Kidney tubule cell (primary cell): ENCODE results near the gene MYL3.

Experiments
- DNase-seq: peaks from one replicate; pipeline ENCODE4 v3.0.0-alpha.2; 2018; ENCODE audit warnings: low spot score

MYL3 gene

DNA sequence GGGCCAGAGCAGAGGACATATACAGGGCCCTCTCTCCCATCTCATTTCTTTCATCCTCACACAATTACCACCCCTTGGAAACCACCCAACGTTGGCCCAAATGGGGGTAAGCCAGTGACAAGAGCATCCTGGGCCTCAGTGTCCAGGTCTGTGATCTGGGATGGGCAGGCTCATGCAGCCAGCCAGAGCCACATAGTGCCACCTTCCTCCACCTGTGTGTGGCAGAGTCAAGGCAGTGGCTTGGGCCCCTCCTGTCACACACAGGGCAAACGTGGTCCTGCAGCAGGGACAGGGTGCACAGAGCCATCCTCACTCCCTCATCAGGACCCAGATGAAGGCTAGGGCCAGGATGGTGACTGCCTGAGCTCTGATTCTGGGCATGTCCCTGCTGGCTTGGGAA, 2.3 kb upstream of the MYL3 start:
- no peak for DNase-seq

DNA sequence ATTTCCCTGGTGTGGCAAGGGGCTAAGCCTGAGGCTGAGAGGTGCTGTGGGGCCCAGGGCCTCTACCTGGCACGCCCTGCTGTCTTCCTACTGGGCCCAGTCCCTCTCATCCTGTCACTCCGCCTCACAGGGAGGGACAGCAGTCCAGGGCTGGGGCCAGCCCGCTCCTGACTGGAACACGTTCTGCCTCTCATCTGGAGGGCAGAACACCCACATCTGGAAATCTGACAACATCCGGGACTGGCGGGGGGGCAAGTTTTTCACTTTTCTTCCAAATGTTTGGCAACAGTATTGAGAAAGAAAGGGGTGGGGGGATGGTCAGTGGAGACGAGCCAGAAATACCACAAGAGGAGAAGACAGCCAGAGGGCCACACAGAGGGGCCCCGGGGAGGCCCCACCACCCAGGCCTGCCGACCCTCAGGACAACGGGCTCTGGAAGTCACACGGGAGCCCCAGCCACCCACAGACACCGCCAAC, 1.8 kb upstream of the MYL3 start:
- no peak for DNase-seq

DNA sequence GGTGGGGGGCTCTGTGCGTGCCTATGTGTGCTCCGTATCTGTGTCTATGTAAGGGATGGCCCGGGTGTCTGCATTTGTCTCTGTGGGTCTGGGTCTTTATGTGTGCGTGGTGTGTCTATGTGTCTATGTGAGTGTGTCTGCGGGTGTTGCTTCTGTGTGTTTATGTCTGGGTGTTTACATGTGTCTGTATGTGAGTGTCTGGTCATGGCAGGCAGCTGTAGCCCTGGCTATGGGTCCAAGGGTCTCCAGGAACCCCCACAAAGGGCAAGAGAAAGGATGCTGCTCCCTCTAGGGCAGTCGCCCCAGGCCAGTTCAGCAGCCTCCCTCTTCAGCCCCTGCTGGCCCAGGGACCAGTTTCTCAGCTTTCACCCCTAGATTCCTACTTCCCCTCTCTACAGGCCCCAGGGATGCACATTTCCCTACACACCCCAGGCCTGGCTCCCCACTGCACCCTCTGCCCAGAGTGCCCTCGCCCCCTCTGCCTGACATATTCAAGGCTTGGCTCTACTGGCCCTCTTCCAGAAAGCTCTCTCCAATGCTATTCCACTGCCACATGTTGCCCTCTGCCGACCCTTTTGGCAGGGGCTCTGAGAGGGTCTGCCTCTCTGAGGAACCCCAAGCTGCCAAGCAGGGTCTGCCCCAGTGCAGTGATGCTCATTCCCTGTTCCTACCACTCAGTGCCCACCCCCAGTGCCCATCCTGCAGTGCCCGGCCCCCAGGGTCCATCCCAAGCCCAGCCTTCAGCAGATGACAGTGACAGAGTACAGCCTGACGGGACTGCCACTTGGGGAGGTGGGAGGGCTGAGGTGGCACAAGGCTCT, 1.0 kb upstream of the MYL3 start:
- DNase-seq: no peak

DNA sequence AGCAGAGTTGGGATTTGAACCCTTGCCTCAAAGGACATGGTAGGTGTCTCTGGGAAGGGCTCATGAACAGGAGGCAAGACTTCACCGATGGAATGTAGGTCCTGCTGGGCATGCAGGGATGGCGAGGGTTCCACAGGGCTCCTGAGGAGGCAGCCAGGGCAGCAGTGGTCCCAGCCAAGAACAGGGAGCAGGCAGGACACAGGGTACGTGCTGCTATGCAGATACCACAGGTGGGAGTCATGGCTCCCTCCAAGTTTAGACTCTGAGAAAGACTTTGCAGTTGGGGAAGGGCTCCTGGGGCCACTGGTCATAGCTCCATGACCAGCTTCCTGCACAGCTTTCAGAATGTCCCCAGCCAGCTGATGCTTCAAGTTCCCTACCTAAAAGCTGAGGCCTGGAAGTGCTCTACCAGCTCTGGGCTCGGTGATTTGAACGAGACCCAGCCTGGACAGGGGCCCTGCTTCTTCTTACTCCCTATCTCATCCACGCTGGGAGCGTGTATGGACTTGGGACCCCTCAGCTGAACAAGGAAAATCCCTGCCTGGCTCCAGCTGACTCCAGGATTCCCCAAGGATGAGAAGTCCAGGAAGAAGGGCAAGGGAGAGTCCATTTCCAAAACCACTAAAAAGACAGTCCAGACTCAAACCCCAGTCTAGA, 747 bp downstream of the MYL3 start:
- no peak for DNase-seq

DNA sequence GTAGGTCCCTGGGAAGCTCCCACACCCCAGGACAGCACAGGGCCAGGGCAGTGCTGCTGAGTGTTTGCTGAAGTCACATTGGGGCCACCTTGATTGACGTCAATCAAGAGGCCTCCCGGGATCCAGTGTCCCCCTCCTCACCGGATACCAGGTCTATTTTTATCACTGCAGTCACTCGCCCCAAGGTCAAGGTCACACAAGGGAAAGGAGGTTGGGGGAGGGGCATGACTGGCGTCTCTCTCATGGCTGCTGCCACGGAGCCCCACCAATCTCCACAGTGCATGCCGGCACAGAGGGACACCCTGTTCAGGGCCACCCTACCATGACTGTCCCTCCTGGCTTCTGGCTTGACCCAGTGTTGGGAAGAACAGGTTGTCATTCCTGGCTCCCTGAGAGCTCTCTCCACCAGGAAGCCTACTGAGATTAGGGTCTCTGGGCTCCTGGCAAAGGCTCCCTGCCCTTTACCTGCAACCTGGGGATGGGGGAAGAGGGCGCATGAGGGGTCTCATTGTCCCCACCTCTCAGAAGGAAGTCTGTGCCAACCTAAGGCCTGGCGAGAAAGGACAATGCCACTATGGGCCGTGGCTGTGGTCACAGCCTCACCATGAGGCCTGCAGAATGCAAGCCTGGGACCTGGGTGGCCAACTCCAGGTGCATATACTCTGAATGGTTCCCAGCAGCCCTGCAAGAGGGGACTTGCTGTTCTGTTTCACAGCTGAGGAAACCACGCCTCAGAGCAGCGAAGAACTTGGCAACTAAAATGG, 1.5 kb downstream of the MYL3 start:
- no peak for DNase-seq

DNA sequence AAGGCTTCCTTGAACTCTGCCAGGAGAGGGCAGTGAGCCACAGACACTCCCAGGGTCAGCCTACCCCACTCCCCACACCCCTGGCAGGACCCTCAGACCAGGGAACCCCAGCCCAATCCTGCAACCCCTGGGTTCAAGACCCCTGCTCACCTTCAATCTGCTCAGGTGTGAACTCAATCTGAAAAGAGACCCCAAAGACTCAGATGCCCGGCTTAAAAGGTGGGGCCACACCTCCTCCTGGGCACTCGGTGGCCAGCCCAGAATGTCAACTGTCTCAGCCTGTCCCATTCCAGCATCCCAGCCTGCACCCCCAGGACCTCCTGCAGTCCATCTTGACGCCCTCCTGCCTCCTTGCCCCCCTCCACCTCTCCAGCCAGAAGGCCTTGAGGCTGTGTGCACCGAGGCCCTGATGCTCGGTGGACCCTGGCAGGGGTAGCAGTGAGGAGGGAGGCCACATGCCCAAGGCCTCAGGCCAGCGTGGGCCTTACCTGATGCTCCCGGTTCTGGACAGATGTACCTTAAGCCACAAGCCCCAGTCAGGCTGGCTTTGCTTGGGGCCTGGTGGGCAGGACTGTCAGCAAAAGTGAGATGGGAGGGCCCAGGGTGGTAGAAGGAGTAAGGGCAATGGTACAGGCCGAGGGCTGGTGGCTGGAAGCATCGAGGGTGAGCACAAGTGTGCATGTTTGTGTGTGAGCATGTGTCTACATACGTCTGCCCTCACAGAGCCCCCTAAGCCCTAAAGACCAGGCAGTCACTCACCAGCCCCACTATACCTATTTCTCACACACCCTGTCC, 2.2 kb downstream of the MYL3 start:
- DNase-seq: no peak

DNA sequence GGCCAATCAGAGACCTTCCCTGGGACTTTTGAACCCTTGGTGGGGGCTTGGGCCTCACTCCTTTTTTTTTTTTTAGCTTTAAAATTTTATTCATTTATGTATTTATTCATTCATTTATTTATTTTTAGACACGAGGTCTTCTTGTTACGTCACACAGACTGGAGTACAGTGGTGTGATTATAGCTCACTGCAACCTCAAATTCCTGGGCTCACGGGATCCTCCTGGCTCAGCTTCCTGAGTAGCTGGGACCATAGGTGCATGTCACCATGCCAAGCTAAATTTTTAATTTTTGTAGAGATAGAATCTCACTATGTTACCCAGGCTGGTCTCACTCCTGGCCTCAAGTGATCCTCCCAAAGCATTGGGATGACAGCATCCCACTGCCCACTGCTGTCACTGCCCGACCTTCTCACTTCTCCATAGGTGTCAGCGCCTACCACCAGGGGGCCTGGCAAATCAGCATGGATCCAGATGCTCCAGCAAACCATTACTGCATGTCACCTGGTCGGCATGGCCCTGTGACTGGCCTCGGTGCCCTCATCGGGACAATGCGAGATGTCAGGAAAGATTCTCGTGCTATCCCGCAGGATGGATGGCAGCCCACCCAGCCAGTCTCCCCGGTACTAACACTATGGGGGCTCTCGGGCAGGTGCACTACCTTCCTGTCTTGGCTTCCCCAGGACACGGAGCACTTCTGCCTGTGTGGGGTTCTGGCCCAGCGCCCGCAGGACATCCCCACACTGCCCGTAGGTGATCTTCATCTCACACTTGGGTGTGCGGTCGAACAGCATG, 3.0 kb downstream of the MYL3 start:
- DNase-seq: peak; percentile 34

DNA sequence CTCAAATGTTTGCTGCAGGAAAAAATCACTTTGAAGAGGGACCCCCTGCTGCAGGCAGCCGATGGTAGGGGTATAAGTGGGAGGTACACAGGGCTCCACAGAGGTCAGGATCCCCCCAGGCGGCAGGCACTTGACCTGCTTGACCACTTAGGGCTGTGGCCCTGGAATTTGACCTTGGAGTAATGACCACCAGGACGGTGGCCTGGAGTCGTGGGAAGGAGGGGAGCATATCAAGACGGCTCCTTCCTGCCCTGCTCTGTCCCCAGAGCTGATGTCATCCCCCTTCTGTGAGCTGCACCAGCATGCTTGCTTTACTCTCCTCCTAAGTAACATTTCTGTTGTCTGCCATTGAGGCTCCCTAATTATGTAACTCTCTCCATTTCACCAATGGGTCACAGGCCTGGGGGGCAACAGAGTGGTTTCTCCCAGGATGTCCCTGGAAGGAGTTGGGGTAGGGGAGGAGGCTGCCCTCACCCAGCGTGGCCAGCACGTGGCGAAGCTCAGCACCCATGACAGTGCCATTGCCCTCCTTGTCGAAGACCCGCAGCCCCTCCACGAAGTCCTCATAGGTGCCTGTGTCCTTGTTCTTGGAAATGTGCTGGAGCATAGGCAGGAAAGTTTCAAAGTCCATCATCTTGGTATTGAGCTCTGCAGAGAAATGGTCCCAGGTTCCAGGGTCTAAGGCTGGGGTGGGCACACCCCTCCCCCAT, 4.1 kb downstream of the MYL3 start:
- DNase-seq: no peak

DNA sequence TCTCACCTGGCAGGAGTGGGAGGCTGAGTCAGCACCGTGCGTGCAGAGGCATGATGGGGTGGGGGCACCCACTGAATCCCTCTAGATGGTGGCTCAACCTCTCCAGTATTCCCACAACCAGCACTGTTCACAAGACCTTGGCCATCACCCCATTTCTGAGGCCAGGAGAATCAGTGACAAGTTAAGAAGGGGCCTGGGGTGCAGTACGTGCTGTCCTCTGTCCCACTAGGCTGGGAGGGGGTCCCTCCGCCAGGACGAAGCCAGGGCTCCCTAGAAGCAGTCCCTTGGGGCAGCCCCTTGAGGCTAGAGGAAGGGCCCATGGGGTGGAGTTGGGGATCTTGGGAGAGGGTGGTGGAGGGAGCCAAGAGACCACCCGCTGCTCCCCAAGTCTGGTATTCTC, 4.8 kb downstream of the MYL3 start:
- no peak for DNase-seq

DNA sequence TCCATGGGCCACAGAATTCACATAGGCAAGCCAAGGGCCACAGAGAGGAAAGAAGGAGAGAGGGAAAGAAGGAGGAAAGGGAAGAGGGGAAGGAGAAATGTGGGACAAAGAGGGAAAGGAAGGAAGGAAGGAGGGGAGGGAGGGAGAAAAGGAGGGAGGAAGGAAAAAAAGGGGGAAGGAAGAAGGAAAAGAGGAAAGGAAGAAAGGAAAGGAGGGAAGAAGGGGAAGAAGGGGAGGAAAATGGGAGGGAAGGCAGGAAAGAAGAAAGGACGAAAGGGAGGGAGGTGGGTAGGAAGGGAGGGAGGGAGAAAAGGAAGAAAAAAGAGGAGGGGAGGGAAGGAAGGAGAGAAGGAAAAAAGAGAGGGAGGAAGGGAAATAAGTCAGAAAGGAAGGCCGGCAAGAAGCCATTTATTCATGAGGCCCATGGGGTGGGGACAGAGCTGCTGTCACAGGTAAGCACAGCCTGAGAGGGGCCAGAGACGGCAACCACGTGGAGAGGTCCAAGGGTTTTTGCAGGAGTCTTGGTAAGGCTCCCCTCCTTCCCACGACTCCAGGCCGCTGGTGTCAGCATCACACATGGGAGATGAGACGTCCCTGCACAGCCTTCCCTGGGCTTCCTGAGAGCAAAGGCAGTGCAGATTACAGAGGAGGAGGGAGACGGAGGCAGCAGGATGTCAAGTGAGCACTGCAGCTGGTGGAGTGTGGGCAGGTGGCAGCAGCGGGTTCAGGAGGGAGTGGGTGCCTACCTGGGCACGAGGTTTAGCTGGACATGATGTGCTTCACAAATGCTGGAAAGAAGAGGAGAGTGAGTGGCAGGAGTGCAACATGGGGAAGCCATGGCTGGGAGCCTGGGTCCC, 5.5 kb downstream of the MYL3 start:
- DNase-seq: no peak

DNA sequence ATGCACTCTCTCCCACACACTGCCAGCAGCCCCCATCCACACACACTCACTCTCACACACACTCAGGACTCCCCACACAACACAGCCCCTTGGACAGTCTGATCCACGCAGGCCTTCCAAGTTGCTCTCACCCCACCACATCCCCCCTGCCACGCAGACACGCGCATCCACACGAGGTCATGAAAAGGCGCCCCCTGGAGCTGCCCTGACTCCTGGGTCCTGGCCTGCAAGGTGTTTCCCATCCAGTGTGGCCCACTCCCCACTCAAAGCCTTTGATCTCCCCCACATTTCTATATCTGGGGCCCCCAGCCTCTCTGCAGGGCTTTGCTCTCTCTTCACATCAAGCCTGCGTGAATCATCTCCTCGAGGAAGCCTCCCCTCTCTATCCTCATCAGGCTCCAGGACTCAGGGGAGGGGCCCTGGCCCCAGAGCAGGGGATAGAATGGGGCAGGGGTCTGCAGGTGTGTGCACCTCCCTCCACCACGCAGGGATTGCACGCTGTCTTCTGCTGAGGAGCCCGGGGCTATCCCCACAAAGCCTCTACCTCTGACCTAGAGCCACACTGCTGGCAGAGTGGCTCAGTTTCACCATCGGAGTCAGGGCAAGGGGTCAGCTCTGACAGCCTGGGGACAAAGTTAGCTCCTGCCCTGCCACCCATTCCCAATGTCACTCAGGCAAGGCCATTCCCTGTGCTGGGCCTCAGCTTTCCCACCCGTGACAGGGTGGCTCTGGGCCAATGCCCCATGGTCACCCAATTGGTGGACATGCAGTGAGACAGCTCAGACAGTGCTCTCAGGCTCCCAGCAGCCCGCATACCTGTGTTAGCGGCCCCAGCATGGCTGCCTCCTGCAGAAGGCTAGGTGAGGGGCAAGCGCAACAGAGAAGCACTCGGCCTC, 6.4 kb downstream of the MYL3 start:
- no peak for DNase-seq

DNA sequence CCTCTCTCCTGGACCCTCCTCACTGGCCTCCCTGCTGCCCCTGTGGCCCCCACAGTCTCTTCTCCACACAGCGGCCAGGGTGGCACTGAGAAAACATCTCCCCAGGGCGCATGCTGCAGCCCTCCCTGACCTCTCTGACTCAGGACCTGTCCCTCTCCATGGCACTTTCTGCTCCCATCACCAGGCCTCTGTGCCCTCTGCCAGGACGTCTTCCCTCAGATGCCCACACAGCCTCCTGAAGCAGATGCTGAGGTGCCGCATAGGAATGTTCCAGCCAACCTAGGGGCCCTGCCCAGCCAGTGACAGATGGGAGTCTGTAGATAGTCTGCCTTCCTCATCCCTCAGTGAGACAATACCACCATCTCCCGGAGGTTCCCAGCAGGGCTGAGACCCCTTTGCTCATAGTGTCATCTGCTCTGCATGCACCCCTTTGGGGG, 8.7 kb downstream of the MYL3 start:
- DNase-seq: no peak

DNA sequence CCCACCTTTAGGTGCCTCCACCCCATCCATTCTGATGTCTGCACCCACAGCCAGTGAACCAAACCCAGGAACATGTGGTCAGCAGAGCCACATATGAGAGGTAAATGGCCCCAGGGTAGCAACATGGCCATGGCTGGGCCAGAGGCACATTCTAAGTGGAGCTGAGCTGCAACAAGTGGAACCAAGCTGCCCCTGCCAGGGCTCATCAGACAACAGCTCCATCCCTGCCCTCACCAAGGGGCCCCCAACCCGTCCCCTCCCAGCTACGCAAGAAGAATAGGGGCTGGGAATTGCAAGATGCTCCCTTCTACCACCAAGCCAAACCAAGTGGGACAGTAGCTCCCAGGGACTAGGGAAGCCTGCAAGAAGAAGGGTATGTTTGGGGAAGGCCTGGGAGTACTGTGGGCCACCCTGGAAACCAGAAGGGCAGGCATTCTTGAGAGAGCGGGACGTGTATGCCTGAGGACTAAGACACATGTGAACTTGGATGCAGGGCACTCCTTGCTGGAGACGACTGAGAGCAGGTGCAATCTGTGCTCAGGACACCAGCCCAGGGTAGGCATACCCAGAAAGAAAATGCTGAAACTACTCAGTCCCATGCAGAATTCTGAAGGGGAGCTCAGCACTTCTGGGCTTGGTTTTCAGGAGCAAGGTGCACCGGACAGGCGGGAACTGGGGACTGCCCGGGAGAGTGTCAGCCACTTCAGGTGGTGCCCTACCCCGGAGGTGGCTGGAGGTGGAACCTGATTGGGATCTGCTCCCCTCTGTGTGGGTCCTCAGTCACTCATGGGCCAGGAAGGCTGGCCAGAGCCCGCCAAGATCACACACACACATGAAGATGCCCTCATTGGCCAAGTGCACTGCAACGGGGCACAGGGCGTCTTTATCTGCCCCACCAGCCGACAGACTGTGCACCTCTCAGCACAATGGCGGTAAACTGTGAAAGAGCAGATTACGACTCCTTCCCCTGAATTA, 9.5 kb downstream of the MYL3 start:
- no peak for DNase-seq

DNA sequence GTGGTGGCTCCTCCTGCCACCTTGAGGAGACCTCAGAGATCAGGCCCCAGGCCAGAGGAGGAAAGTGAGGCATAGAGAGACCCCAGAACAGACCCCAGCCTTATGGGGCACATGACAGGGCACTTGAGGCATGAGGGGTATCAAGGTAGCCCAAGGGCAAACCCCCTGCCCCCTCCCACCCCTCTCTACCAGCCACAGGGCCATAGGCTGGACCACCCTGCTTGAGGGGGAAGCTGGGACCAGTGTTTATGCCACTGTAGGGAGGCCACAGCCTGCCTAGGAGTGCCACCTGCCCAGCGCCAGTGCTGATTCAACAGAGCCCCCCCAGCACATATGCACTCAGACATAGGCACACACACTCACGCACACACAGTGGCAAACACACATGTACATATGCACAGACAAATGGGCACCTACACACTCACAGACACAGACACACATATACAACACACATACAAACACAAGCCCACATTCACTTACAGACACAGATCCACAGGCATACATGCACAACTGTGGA, 10.3 kb downstream of the MYL3 start:
- no peak for DNase-seq

DNA sequence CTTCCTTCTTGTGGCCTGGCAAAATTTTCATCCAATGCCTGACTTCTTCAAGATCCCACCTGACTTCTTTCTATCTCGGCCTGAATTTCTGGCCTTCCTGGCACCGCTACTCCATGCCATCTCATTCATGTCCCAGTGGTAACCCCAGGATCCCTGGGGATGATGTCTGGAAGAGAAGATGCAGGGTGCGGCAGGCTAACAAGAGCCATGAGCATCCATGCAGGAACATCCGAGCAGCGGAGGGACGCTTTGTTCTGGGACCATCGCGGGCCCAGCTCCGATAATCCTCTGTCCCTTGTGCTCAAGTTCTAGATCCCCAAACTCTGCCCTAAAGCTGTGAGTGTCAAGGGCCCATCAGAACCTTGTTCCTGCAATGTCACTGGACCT, 10.9 kb downstream of the MYL3 start:
- no peak for DNase-seq

DNA sequence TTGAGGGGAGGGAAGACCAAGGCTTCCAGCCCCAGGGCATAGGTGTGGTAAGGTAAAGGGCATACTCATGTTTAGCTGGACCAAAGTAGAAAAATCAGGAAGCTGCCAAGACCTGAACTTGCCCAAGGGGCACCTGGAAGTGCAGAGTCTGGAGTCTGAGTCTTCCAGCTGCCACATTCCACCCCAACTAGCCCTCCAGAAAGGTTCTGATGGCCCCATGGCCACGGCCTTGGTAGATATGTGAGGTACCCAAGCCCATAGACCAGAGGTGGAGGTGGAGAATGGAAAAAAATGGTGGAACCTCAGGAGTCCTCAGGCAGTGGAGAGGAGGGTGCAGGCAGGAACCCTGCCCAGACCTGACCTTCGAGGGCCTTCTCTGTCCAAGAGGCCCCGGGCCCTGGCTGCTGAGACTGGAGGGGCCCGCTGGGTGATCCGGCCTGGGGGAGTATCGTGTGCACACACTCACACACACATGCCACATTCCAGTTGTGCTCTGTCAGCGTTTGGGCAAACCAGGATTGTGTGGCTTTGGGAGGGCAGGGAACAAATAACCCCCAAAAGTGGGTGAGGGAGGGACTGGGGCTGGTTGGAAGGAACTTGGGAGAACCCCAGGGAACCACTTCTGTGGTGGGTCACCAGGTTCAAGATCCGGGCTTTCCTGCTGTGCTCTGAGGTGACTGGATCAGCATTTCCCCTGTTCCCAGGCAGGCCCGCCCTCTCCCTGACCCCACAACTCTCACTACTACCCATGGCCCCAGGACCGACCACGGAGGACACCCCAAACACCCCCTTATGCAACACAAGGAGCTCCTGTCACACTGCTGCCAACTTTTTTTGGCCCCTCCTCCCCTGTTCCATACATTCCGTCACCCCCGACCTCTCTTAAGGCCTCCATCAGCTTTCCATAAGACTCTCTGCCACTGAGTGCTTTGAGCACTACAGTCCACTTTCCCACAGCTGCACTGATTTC, 11.6 kb downstream of the MYL3 start:
- DNase-seq: no peak
